A549 (cell line): ENCODE data around the gene RAG2.

ENCODE experiments used
- BCL3 ChIP-seq: fragments of >200 bp; sonication (Bioruptor Twin); formaldehyde crosslinking; IDR thresholded peaks from 3 replicates; pipeline ENCODE4 v1.6.1; 2016
- CEBPB ChIP-seq, 2 experiments: fragments of >200 bp in 1 of 2; sonication (Bioruptor Twin) in 1 of 2; formaldehyde crosslinking in 1 of 2; IDR thresholded peaks; 2 replicates each; pipeline ENCODE4 v1.6.1; 2012 to 2016
- CTCF ChIP-seq: fragments of >200 bp; sonication (Bioruptor Twin); formaldehyde crosslinking; IDR thresholded peaks from 3 replicates; pipeline ENCODE4 v1.5.1; 2016
- EHMT2 ChIP-seq: fragments of 200-600 bp; sonication (generic); IDR thresholded peaks from 2 replicates; pipeline ENCODE4 v1.6.1; 2016; ENCODE audit warnings: antibody characterized with exemption, low read depth, mild to moderate bottlenecking, moderate library complexity
- MAX ChIP-seq: IDR thresholded peaks from 2 replicates; pipeline ENCODE4 v1.6.1; 2012
- POLR2A ChIP-seq: IDR thresholded peaks from 2 replicates; pipeline ENCODE4 v1.6.1; 2012; ENCODE audit warnings: mild to moderate bottlenecking, low read length
- POLR2AphosphoS2 ChIP-seq: conservative IDR thresholded peaks from 2 replicates; pipeline ENCODE4 v1.6.1; 2012; ENCODE audit warnings: low read length, improper control_type of control experiment, inconsistent platforms
- RAD21 ChIP-seq, 2 experiments: fragments of >200 bp in 1 of 2; sonication (Bioruptor Twin) in 1 of 2; formaldehyde crosslinking in 1 of 2; IDR thresholded peaks in 1 of 2; conservative IDR thresholded peaks in 1 of 2; 2 replicates in 1 of 2; 3 replicates in 1 of 2; pipeline ENCODE4 v1.6.1; 2012 to 2018; ENCODE audit warnings: inconsistent platforms in 1 of 2
- REST ChIP-seq: fragments of 200-600 bp; sonication (generic); IDR thresholded peaks from 2 replicates; pipeline ENCODE4 v1.6.1; 2016; ENCODE audit warnings: antibody characterized with exemption, mild to moderate bottlenecking, moderate library complexity
- SMC3 ChIP-seq: fragments of >200 bp; sonication (Bioruptor Twin); formaldehyde crosslinking; IDR thresholded peaks from 3 replicates; pipeline ENCODE4 v1.6.1; 2018; ENCODE audit warnings: inconsistent platforms
- SREBF2 ChIP-seq: fragments of 450-650 bp; IDR thresholded peaks from 2 replicates; pipeline ENCODE4 v1.6.1; 2014; ENCODE audit warnings: mild to moderate bottlenecking, moderate library complexity
- USF2 ChIP-seq: fragments of 450-650 bp; IDR thresholded peaks from 2 replicates; pipeline ENCODE4 v1.6.1; 2014; ENCODE audit warnings: antibody characterized with exemption

GRCh38 chr11:36598051-36598450 is at the start of gene RAG2:
- no peak for TF ChIP-seq BCL3
- TF ChIP-seq POLR2AphosphoS2, result no peak
- TF ChIP-seq RAD21 (conservative IDR thresholded peaks at IDR 0.05 in 1 of 2, IDR thresholded peaks at IDR 0.05 in 1 of 2), result no peak
- no peak for TF ChIP-seq POLR2A
- TF ChIP-seq MAX, result no peak
- TF ChIP-seq SMC3, result no peak
- no peak for TF ChIP-seq CEBPB (IDR thresholded peaks at IDR 0.05)
- TF ChIP-seq CTCF, result no peak
- no peak for TF ChIP-seq REST
- TF ChIP-seq USF2, result no peak
- TF ChIP-seq SREBF2, result no peak
- no peak for TF ChIP-seq EHMT2
